Endothelial cell of umbilical vein (primary cell): ENCODE measurements around the gene ADIPOR1. TPM values are rescaled to one million over a fixed set of nuclear protein-coding genes. Genes with fewer than 3 reads are reported as not detected.

Source experiments
- BruUV-seq: library from RNA; stranded (reverse); fragments of 400-500 nt; replicated peaks from 2 replicates; lab custom pipeline; 2021; lab: Mats Ljungman, UMichigan
- CTCF ChIA-PET: fragments of 300-600, 350-600 bp; sonication (Branson Sonifier 250); formaldehyde crosslinking; loops from one replicate; lab custom pipeline; 2021; ENCODE audit warnings: antibody characterized with exemption, inconsistent platforms; lab: Charles Lee
- POLR2A ChIA-PET: fragments of 300-600, 350-600 bp; sonication (Branson Sonifier 250); formaldehyde crosslinking; loops from one replicate; lab custom pipeline; 2021; ENCODE audit warnings: antibody characterized with exemption, inconsistent platforms; lab: Charles Lee
- DNase-seq: peaks from one replicate; pipeline ENCODE4 v3.0.0-alpha.2; 2011; ENCODE audit warnings: low read depth, low spot score
- FAIRE-seq: peaks from 2 replicates; lab custom pipeline; 2011; peaks lifted over from hg19 to GRCh38; lab: Jason Lieb, UNC
- H2AFZ ChIP-seq: 2 replicates; pipeline ENCODE4 v1.6.0; 2012; ENCODE audit warnings: low read depth, low read length, control low read depth, inconsistent platforms
- H3K27ac ChIP-seq: 2 replicates; pipeline ENCODE4 v1.5.1; 2011; ENCODE audit warnings: low read depth, mild to moderate bottlenecking, control low read depth, low read length, moderate library complexity; ENCODE audit not compliant: insufficient read depth
- H3K27me3 ChIP-seq, 2 experiments: 2 replicates each; pipeline versions ENCODE4 v1.6.0 to v1.6.1; 2011; ENCODE audit warnings: low read length in 2 of 2, mixed read lengths in 1 of 2; ENCODE audit not compliant: control insufficient read depth in 2 of 2, insufficient read depth in 2 of 2
- H3K36me3 ChIP-seq, 2 experiments: 2 replicates in 1 of 2; 3 replicates in 1 of 2; pipeline ENCODE4 v1.5.1; 2011; ENCODE audit warnings: low read length in 2 of 2, mild to moderate bottlenecking in 1 of 2, moderate library complexity in 1 of 2; ENCODE audit not compliant: control insufficient read depth in 2 of 2, insufficient read depth in 2 of 2; ENCODE audit errors: extremely low read depth in 1 of 2
- H3K4me1 ChIP-seq: 3 replicates; pipeline ENCODE4 v1.5.1; 2011; ENCODE audit warnings: mild to moderate bottlenecking, low read length; ENCODE audit not compliant: control insufficient read depth, insufficient read depth; ENCODE audit errors: extremely low read depth
- H3K4me2 ChIP-seq: 2 replicates; pipeline ENCODE4 v1.6.1; 2011; ENCODE audit warnings: low read length, control low read depth, mixed read lengths; ENCODE audit not compliant: insufficient read depth
- H3K4me3 ChIP-seq, 3 experiments: fragments of 200-600 bp in 1 of 3; sonication (generic), shearing (Covaris generic) in 1 of 3; replicated peaks in 1 of 3; 2 replicates each; pipeline ENCODE4 v1.5.1; 2011 to 2016; ENCODE audit warnings: control low read depth in 3 of 3, low read length in 3 of 3, mild to moderate bottlenecking in 2 of 3, inconsistent platforms in 1 of 3, low read depth in 1 of 3, moderate library complexity in 1 of 3; ENCODE audit not compliant: insufficient read depth in 1 of 3
- H3K79me2 ChIP-seq: 2 replicates; pipeline ENCODE4 v1.6.0; 2012; ENCODE audit warnings: low read length, inconsistent platforms; ENCODE audit not compliant: control insufficient read depth, insufficient read depth
- H3K9ac ChIP-seq: replicated peaks from 2 replicates; pipeline ENCODE3; 2011; ENCODE audit warnings: low read length, control low read depth; ENCODE audit not compliant: insufficient read depth; ENCODE audit errors: extremely low read depth
- H3K9me1 ChIP-seq: replicated peaks from 3 replicates; pipeline ENCODE4 v1.6.0; 2011; ENCODE audit warnings: mild to moderate bottlenecking, low read length; ENCODE audit not compliant: control insufficient read depth, insufficient read depth; ENCODE audit errors: extremely low read depth
- H3K9me3 ChIP-seq: replicated peaks from 2 replicates; pipeline ENCODE4 v1.5.1; 2012; ENCODE audit warnings: low read length, inconsistent platforms; ENCODE audit not compliant: control insufficient read depth, insufficient read depth
- H4K20me1 ChIP-seq: replicated peaks from 2 replicates; pipeline ENCODE3; 2011; ENCODE audit warnings: mild to moderate bottlenecking, low read length; ENCODE audit not compliant: control insufficient read depth, insufficient read depth; ENCODE audit errors: extremely low read depth
- EZH2 ChIP-seq: IDR thresholded peaks from 2 replicates; pipeline ENCODE4 v1.6.1; 2012; ENCODE audit warnings: borderline replicate concordance, low read depth, mild to moderate bottlenecking, moderate library complexity, low read length, inconsistent platforms; ENCODE audit not compliant: severe bottlenecking
- FOS ChIP-seq: IDR thresholded peaks from 2 replicates; pipeline ENCODE4 v1.6.1; 2011; ENCODE audit warnings: mild to moderate bottlenecking, low read length, moderate library complexity, borderline replicate concordance; ENCODE audit not compliant: insufficient read depth
- GATA2 ChIP-seq: IDR thresholded peaks from 2 replicates; pipeline ENCODE4 v1.7.0; 2011; ENCODE audit warnings: low read depth, mild to moderate bottlenecking, moderate library complexity, mixed read lengths, low read length; ENCODE audit not compliant: insufficient read length, insufficient read depth
- JUN ChIP-seq: IDR thresholded peaks from 2 replicates; pipeline ENCODE4 v1.6.1; 2011; ENCODE audit warnings: borderline replicate concordance, low read depth; ENCODE audit not compliant: insufficient read length, insufficient read depth
- POLR2A ChIP-seq: IDR thresholded peaks from 2 replicates; pipeline ENCODE4 v1.6.1; 2012; ENCODE audit warnings: low read depth, mild to moderate bottlenecking, control low read depth, low read length
- POLR2AphosphoS5 ChIP-seq: IDR thresholded peaks from 2 replicates; pipeline ENCODE4 v1.6.1; 2012; ENCODE audit warnings: low read depth, mild to moderate bottlenecking, control low read depth, low read length, moderate library complexity; ENCODE audit not compliant: insufficient read depth
- dilution Hi-C: fragments of 300-500 bp; cut with MboI; formaldehyde crosslinking; loops from one replicate; pipeline ENCODE4 v1.15.0; 2019; ENCODE audit warnings: low sequenced_read_pairs; ENCODE audit not compliant: extremely low pct_ligation_motif_present
- intact Hi-C: fragments of 100-400 bp; cut with micrococcal nuclease; formaldehyde crosslinking; loops from one replicate; pipeline ENCODE4 v1.10.0; 2022
- polyA plus RNA-seq, 4 experiments: library from polyadenylated mRNA; depleted of rRNA in 3 of 4; stranded (reverse) in 3 of 4; unstranded in 1 of 4; fragments of >200 nt; gene quantifications; 2 replicates each; pipeline versions ENCODE4 v1.2.1 to v1.2.3, GENCODE V29; 2011 to 2012; ENCODE audit warnings: missing spikeins in 1 of 4
- small RNA-seq: library from RNA; depleted of rRNA; stranded (forward); fragments of <200 nt; gene quantifications from one replicate; pipeline ENCODE3, GENCODE V24; 2012; ENCODE audit warnings: low replicate concordance, low read depth; ENCODE audit not compliant: insufficient read depth, insufficient read length
- total RNA-seq: library from RNA; stranded (reverse); gene quantifications from 2 replicates; pipeline ENCODE4 v1.2.3, GENCODE V29; 2021
- TF ChIP-seq, protein P1 (sequence below): IDR thresholded peaks from 2 replicates; pipeline ENCODE4 v1.6.1; 2011; ENCODE audit not compliant: insufficient read depth, insufficient read length

The ADIPOR1 gene
- total and polyA plus RNA-seq, 2 donors (not counting 3 experiments of a cell fraction or from before 2014, with no cell fraction given) = 67.2 to 135 TPM

DNA sequence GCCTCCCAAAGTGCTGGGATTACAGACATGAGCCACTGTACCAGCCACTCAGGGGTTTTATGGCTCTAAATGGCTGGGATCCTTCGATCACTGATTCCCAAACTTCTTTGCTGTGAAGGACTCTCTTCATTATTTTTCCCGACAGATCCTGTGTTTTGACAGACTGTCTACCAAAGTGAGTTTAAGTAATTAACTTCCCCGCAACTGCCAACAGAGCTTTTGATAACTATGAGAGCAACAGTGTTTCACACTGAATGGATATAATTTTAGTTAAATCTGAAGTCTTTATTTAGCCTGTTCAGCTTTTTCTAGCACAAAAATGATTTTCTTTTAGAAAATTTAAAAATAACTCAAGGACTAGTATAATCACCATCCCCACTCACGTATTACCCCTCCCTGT is 56.6 kb downstream of the ADIPOR1 start:
- H4K20me1 ChIP-seq = no peaks in the 10 kb centered on the region
- intact Hi-C loops = no loop called here
- CTCF ChIA-PET = no interaction called here
- no peak overlapping the region for H3K4me3 ChIP-seq
- no peak overlapping the region for H2AFZ ChIP-seq
- dilution Hi-C loops = no loop called here
- no peak overlapping the region for H3K9ac ChIP-seq
- DNase-seq = no peak
- POLR2A ChIA-PET = no interaction called here
- FAIRE-seq = no peak
- TF ChIP-seq JUN (no peak), POLR2A (no peak)
- TF ChIP-seq, protein P1, sequence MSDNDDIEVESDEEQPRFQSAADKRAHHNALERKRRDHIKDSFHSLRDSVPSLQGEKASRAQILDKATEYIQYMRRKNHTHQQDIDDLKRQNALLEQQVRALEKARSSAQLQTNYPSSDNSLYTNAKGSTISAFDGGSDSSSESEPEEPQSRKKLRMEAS = no peak
- peaks cover 0 to 7% of the 10 kb centered on the region in 2 experiments for H3K36me3 ChIP-seq
- no TSS peak for BruUV-seq
- no peaks in the 10 kb centered on the region for H3K9me1 ChIP-seq
- no peak overlapping the region for H3K27ac ChIP-seq
- H3K4me2 ChIP-seq = no peak overlapping the region
- no peaks in the 10 kb centered on the region for H3K9me3 ChIP-seq
- H3K4me1 ChIP-seq = no peaks in the 10 kb centered on the region
- H3K27me3 ChIP-seq = no peaks in the 10 kb centered on the region
- H3K79me2 ChIP-seq = no peaks in the 10 kb centered on the region

DNA sequence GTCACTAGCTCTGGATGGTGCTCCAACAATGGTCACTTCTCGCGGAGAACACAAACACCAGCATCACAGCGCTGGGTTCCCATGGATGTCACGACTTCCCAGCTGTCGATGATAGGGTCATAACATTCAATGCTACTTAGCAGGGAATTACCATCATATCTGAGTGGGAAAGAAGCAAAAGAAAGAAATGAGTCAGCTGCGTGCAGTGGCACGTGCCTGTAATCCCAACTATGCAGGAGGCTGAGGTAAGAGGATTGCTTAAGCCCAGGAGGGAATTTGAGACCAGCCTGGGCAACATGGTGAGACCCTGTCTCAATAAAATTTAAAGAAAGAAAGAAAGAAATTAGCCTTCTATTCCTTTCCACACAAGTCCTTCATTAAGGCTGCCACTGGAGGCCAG is 65.6 kb downstream of the ADIPOR1 start:
- DNase-seq (no peak), FAIRE-seq (no peak)
- Histone ChIP-seq H4K20me1 (no peaks in the 10 kb centered on the region), H3K79me2 (peaks cover 4% of the 10 kb centered on the region), H3K27ac (no peak overlapping the region), H3K9me1 (no peaks in the 10 kb centered on the region), H3K27me3 (no peaks in the 10 kb centered on the region), H3K9me3 (no peaks in the 10 kb centered on the region), H3K9ac (no peak overlapping the region), H3K4me2 (no peak overlapping the region), H3K4me3 (no peak overlapping the region), H3K4me1 (peaks cover 10% of the 10 kb centered on the region), H2AFZ (no peak overlapping the region), H3K36me3 (peaks cover 5 to 13% of the 10 kb centered on the region in 2 experiments)
- intact Hi-C loops (no loop called here), dilution Hi-C loops (no loop called here)
- no TSS peak for BruUV-seq
- CTCF ChIA-PET = no interaction called here
- POLR2A ChIA-PET = no interaction called here
- TF ChIP-seq GATA2 (no peak), FOS (no peak), EZH2 (no peak), POLR2AphosphoS5 (no peak), JUN (no peak)

Small RNAs within 50 kb of the gene (small RNA-seq; reads per million reads assigned to genes)
- gene RF00019 = not detected

Other genes with a start within 250 kb of the ADIPOR1 start
- gene SYT2, start 247.9 kb downstream of the ADIPOR1 start, total RNA-seq = not detected in 2 replicates
- gene SYT2, start 247.9 kb downstream of the ADIPOR1 start, polyA plus RNA-seq = not detected in 2 replicates
- gene KDM5B, start 149.9 kb downstream of the ADIPOR1 start, total RNA-seq = 65.5 and 69.8 TPM in 2 replicates
- 25.2 and 25.9 TPM in 2 replicates for gene KDM5B, start 149.9 kb downstream of the ADIPOR1 start, polyA plus RNA-seq
- 1.5 and 1.7 TPM in 2 replicates for gene PCAT6, start 147.4 kb downstream of the ADIPOR1 start, total RNA-seq
- gene PCAT6, start 147.4 kb downstream of the ADIPOR1 start, polyA plus RNA-seq = 2.4 and 2.9 TPM in 2 replicates
- 13.1 and 15.8 TPM in 2 replicates for gene RABIF, start 69.2 kb downstream of the ADIPOR1 start, total RNA-seq
- gene RABIF, start 69.2 kb downstream of the ADIPOR1 start, polyA plus RNA-seq = 15.4 and 17.1 TPM in 2 replicates
- 22.8 and 25.2 TPM in 2 replicates for gene KLHL12, start 31.1 kb downstream of the ADIPOR1 start, total RNA-seq
- 20.6 and 23.0 TPM in 2 replicates for gene KLHL12, start 31.1 kb downstream of the ADIPOR1 start, polyA plus RNA-seq
- 28.8 and 32.2 TPM in 2 replicates for gene CYB5R1, start 8.9 kb upstream of the ADIPOR1 start, total RNA-seq
- 28.0 and 29.0 TPM in 2 replicates for gene CYB5R1, start 8.9 kb upstream of the ADIPOR1 start, polyA plus RNA-seq
- gene TMEM183A, start 49.1 kb upstream of the ADIPOR1 start, total RNA-seq = 59.4 and 65.5 TPM in 2 replicates
- gene TMEM183A, start 49.1 kb upstream of the ADIPOR1 start, polyA plus RNA-seq = 92.1 and 110 TPM in 2 replicates
- gene PPFIA4, start 68.2 kb upstream of the ADIPOR1 start, total RNA-seq = 0.16 and 0.22 TPM in 2 replicates
- gene PPFIA4, start 68.2 kb upstream of the ADIPOR1 start, polyA plus RNA-seq = 0.13 and 0.17 TPM in 2 replicates
- gene MYOG, start 127.7 kb upstream of the ADIPOR1 start, total RNA-seq = not detected in 2 replicates
- gene MYOG, start 127.7 kb upstream of the ADIPOR1 start, polyA plus RNA-seq = not detected in 2 replicates
- gene ADORA1, start 169.4 kb upstream of the ADIPOR1 start, total RNA-seq = not detected in 2 replicates
- 0.08 and 0.15 TPM in 2 replicates for gene ADORA1, start 169.4 kb upstream of the ADIPOR1 start, polyA plus RNA-seq
- not detected in 2 replicates for gene MYBPH, start 217.5 kb upstream of the ADIPOR1 start, total RNA-seq
- not detected in 2 replicates for gene MYBPH, start 217.5 kb upstream of the ADIPOR1 start, polyA plus RNA-seq
- not detected in 2 replicates for gene CHI3L1, start 228.4 kb upstream of the ADIPOR1 start, total RNA-seq
- gene CHI3L1, start 228.4 kb upstream of the ADIPOR1 start, polyA plus RNA-seq = not detected in 2 replicates